ENCODE measurements around the gene MIB2.

The MIB2 gene

GRCh38 chr1:1616045-1616790 lies 918 bp downstream of the MIB2 start:
- DNase-seq = no peak

GRCh38 chr1:1616838-1617237 lies 1.5 kb downstream of the MIB2 start:
- no peak for DNase-seq

- no peak for DNase-seq
Measured at GRCh38 chr1:1617516-1617915, 2.2 kb downstream of the MIB2 start.

- DNase-seq = no peak
Measured at GRCh38 chr1:1617925-1618324, 2.6 kb downstream of the MIB2 start.

GRCh38 chr1:1618396-1619068 lies 3.2 kb downstream of the MIB2 start:
- no peak for DNase-seq

GRCh38 chr1:1619917-1620361 lies 4.6 kb downstream of the MIB2 start:
- peak; percentile 57 for DNase-seq

- peak; percentile 39 for DNase-seq
Measured at GRCh38 chr1:1620433-1621139, 5.3 kb downstream of the MIB2 start.

GRCh38 chr1:1621173-1622009 lies 6.1 kb downstream of the MIB2 start:
- DNase-seq = no peak

- DNase-seq = no peak
Measured at GRCh38 chr1:1622010-1622787, 6.9 kb downstream of the MIB2 start.

- no peak for DNase-seq
Measured at GRCh38 chr1:1622788-1623094, 7.4 kb downstream of the MIB2 start.

GRCh38 chr1:1623181-1623630 lies 7.9 kb downstream of the MIB2 start:
- DNase-seq = no peak

- no peak for DNase-seq
Measured at GRCh38 chr1:1623631-1624442, 8.5 kb downstream of the MIB2 start.

GRCh38 chr1:1624443-1625403 lies 9.4 kb downstream of the MIB2 start:
- DNase-seq = peak; percentile 67

GRCh38 chr1:1625404-1625775 lies 10.1 kb downstream of the MIB2 start:
- DNase-seq = no peak

GRCh38 chr1:1625824-1626206 lies 10.5 kb downstream of the MIB2 start:
- no peak for DNase-seq

GRCh38 chr1:1626207-1627141 lies 11.2 kb downstream of the MIB2 start:
- peak; percentile 40 for DNase-seq

- DNase-seq = no peak
Measured at GRCh38 chr1:1627261-1627828, 12.0 kb downstream of the MIB2 start.

Measured in femur (tissue), 1 donor.